GOT3 (cell line): Measurements from ENCODE around the gene ICAM2.
"Not testable (repeated sequence)": the region's sequence is repeated elsewhere in the genome, so short reads cannot be mapped to it uniquely, and the experiment has no call there.

Source experiments
- DNase-seq: peaks from one replicate; lab custom pipeline; 2025; ENCODE audit warnings: mixed read lengths; lab: John Stamatoyannopoulos, UW

Gene ICAM2

DNA sequence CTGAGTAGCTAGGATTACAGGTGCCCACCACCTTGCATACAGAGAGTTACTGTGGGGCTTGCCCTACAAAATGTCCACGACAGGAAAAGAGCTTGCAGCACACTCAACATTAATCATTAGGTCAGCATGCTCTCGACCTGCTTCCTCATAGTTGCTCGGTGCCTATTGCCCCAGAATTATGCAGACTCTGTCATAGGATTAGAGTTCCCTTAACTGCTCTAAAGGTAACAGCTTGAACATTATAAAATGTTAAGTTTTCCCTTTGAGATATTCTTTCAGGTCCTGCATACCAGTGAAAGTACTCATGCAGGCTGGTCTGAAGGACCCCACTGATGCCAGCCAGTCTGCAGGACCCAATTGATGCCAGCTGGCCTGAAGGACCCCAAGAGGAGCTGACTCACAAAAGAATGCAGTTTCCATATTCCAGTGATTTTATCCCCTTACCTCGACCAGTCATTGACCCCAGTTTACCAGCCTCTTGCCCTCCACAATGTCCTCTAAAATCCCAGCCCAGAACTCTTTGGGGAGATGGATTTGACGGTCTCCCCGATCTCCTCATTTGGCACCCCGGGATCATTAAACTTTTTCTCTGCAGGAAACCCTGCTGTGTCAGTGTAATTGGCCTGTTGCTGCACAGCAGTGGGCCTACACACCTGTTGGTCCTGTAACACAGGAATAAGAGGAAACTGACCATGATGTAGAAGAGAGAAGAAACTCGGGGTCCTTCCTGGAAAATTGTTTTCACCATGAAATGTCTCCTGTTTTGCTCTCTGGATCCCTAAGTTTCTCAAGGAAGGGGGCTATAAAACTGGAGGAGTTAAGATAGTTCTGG, 10.6 kb downstream of the ICAM2 start:
- no peak for DNase-seq

DNA sequence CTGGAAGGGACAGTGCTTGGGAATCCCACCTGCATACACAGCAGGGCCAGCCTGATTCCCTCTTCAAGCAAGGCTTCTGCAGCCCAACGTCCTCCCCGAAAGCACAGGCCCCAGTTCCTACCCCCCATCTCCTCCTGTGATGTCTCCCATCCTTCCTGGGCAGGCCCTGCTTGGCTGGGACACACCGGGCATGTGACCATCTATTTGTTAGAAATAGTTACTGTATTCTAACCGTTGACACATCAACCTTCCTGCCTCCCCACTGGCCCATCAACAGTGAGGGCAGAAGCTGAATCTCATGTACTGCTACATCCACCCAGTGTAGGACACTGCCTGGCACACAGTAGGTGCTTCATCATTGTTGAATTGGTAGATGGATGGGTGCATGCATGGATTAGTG, 11.6 kb downstream of the ICAM2 start:
- no peak for DNase-seq

DNA sequence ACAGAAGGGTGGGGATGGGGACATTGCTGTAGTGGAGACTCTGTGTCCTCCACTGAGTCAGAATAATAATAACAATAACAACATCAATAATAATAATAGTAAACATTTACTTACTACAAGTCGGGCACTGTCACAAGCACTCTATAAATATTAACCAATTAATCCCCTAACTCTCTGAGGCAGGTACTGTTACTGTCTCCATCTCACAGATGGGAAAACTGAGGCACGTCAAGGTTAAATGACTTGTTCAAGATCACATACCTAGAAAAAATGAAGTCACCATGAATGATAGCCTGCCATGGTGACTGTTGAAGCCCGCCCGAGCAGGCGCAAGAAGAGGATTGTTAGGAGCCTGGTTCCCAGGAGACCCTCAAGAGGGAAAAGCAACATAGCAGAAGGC, 12.1 kb downstream of the ICAM2 start:
- DNase-seq, result no peak

DNA sequence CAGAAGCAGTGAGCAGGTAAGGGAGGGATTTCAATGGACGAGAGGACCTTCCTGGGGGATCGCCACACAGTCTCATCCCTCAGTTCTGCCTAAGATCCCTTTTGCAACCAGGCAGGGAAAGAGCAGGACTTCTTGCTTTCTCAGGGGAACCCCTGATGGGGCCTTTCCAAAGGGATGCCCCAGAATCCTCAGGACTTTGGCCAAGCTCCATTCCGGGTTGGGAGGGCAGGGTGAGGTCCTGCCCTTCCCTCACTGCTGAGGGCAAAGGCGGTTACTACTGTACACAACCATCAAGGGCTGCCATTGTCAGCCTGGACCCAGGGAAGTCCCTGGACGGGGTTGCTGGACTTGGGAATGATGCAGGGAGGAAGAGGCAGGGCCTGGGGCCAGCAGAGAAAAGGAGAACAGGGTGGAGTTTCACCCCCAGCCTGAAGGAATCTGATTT, 12.6 kb downstream of the ICAM2 start:
- DNase-seq, result no peak

DNA sequence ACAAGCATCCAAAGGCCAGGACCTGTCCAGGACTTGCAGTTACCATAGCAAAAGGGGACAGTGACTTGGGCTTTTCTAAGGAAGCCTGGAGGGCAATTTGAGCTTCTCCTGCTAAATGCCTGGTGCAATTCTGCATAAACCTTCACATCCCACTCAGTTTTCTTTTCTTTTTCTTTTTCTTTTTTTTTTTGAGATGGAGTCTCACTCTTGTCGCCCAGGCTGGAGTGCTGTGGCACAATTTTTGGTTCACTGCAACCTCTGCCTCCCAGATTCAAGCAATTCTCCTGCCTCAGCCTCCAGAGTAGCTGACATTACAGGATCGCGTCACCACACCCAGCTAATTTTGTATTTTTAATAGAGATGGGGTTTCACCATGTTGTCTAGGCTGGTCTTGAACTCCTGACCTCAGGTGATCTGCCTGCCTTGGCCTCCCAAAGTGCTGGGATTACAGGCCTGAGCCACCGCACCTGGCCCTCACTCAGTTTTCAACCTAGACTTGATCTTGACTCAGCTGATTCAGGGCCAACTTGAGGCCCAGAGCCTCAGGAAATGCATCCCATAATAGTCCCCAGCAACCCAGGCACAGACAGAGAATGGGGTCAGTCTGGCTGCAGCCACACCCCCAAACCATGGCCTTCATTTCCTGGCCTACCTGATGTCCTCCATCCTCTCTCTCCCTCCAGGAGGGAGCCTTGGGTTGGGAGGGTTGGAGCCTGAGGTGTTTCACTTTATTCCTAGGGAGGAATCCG, 13.2 kb downstream of the ICAM2 start:
- DNase-seq, result not testable (repeated sequence)

DNA sequence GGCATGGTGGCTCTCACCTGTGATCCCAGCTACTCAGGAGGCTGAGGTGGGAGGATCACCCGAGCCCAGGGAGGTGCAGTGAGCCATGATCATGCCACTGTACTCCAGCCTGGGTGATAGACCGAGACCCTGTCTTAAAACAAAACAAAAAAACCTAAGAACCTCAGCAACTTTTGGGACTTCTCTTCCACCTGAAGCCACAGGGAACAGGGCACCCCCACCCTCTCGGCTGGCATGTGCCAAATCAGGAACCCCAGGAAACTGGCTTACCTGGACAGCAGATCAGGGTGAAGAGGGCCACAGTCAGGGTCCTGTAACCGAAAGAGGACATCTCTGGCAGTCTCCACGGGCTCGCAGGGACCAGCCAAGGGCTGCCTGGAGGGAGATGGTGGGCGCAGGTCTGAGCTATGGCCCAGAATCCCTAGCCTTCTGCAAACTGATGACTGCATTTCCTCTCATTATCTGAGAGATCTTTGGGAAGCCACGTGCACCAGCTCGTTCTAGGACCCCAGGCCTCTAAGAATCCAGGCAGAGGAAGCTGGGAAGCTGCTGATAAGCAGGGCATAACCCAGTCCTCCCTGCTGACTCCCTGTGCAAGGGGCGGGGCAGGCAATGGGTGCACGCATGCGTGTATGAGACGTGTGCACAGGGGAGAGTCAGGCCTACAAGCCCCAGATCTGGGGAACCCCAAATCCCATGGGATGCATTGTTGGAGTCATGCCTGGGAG, 13.9 kb downstream of the ICAM2 start:
- no peak for DNase-seq

DNA sequence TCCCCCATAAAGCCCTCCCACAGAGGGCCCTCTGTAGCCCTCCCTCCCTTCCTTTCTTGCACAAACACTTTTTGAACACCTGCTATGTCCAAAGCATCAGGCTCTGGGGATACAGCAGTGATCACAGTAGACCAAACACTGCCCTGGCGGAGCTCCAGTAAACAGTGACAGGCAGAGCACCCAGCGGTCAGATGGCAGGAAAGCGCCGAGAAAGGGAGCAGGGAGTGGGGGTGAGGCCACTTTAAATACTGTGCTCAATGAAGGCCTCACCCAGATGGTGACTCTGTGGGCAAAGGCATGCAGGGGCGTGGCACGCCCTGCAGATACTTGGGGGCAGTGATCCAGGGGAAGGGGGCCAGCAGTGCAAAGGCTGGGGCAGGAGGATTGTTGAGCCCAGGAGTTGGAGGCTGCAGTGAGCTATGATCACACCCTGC, 14.7 kb downstream of the ICAM2 start:
- no peak for DNase-seq

DNA sequence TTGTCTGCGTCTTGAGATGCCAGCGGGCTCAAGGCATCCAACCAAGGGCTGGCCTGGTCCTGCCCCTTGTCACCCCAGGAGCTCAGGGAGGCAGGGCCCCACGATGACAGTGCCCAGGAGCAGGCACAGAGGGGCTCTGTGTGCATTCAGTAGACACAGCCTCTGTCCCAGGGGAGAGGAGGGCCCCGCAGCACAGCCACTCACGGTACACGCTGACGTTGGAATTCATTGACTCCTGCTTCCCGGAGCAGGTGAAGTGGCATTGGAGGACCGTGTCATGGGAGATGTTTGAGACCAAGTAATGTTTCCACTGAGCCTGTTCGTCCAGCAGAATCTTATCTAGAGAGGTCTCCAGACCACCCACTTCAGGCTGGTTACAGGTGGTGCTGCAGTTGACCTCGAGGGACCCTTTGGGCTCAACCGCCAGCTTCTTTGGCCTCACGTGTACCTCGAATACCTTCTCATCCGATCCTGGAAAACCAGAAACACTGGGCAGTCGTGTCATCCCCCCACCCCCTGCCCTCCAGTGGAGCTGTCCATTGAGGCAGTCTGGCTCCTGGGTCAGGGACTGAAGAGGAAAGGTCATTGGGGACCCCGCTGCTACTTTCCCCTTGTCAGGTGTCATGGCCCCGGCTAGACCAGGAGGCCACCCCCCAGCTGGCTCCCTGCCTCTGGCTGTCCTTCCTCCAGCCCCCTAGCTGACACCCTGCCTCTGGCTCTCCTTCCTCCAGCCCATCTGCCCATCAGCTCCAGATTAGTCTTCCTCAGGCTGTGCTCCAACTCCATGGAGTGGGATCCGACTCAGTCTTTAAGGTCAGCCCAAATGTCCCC, 15.3 kb downstream of the ICAM2 start:
- DNase-seq, result no peak

DNA sequence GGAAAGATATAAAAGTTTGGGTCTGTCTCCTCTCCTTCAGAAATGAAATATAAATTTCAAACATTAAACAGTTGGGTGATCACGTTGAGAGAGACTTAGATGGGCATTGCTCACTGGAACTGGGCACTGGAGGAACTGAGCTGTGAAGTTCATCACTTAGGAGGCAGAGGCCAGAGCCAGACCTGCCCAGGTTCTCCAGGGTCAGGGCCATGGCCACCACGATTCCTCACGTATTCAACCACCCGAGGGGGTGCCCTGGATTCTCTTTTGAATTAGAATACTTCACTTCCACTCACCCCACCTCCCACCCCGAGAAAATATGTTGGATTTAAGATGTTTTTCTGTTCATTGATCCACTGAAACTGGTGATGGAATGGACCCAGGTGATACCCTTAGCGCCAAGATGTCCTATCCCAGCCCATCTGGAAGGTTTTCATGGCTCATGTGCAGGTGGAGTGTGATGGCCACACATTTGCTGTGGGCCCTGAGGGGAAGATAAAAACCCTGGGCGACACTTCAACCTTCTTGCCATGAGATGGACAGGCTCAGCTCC, 16.1 kb downstream of the ICAM2 start:
- DNase-seq, result no peak

DNA sequence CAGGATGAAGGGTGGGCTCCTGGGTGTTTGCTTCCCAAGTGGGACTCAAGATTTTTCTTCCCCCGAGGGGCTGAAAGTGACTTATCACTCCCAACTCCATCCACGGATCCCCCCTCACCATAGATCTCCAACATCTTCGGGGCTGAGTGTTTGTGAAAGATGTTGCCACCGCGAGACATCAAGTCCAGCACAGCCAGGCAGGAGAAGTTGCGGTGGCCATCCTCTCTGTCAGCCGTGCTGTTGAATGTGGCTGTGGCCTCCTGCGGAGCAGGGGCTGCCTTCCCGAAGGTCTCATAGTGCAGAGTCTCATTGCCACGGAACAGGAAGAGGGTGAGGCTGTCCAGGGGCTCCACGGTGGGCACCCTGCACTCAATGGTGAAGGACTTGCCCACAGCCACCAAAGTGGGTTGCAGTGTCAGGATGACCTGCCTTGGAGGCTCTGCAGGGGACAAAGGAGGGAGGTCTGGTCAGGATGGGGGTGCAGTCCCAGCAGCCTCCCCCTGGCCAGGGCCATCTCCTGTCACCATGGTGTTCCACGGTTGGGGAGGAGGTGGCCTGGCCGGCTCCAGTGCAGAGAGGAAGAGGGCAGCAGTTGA, 16.8 kb downstream of the ICAM2 start:
- no peak for DNase-seq

DNA sequence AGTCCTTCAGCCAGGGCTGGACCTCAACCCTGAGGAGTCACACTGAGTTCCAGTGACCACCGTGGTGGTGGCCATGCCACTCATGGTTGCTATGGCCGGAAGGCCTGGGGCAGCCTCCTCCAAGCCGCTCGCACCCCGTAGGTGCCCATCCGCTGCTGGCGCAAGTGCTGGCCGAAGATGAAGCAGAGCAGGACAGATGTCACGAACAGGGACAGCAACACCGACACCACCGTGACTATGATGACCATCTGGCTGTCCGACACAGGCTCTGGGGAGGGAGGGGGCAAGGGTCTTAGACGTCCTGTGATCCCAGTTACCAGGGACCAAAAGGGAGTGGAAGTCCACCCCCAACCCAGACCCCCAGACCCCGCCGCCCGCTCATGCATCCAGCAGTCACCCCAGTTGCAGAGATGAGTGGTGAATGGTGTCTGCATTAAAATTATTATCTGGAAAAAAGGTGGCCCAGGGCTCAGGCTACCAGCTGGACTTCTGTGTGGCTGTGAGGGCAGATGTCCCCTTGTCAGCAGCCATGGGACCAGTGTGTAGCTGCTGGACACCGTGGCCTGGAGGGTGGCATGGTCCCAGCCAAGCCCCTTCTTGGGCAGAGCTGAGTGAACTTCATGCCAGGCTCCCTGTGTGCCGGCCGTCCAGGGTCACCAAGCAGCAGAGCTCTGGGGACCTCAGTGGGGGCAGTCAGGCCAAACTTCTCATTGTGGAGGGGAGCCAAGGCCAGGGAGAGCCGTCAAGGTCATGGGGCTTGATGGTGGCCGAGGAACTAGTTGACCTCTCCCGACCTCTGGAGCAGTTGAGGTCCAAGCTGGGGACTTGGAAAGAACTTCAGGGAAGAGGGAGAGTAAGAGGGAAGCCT, 17.5 kb downstream of the ICAM2 start:
- no peak for DNase-seq

DNA sequence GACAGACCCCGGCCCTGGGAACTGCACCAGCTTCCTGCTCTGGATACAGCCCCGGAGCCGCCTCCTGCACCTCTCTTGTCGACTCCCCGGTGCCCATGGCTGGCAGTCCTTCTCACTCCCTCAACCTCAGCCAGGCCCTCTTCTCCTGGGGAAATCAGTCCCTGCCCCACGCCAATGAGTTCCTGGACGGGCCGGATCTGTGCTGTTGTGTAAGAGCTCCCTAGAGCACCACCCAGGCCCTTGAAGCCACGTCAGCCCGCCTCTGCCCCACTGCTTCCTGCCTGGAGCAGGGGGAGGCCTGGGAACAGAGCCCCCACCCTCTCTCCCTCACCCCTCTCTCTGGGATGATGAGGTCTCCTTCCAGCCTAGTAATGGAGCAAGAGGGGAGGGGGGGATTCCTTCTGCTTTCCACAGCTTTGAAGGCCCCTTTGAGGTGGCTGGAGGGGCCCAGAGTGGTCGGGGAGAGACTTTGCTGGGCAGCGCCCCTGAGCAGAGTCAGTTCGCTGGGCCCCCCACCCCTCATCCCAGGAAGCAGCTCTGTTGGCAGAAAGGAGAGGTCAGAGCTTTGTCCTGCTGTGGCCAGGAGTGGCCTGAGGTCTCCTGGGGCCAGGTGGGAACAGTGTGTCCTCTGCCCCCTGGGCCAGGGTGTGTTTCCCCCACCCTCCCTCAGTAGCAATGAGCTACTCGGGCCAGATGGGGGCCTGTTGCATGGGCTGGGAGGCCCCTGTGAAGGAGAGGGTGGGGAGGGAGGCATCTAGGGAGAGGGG, 18.5 kb downstream of the ICAM2 start:
- DNase-seq, result no peak

DNA sequence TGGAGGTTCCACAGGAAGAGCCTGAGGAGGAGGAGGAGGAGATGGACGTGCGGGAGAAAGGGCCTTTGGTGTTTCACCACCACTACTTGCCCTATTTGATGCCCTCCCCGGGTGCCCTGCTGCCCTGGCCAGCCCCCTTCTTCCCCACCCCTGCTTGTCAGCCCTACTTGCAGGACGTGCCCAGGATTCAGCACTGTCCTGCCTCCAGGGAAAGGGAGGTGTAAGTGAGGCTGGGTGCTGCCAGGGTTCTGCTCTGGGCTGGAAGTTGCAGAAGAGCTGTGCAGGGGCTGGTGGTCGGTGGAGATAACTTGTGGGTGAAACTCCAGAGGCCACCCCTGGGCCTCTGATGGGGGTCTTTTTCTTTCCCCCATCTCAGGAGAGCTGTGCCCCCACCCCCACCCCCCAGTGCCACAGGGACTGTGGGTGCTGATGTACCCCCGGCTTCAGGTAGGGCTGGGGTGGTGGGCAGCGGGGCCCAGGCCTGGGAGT, 19.3 kb downstream of the ICAM2 start:
- DNase-seq, result no peak

DNA sequence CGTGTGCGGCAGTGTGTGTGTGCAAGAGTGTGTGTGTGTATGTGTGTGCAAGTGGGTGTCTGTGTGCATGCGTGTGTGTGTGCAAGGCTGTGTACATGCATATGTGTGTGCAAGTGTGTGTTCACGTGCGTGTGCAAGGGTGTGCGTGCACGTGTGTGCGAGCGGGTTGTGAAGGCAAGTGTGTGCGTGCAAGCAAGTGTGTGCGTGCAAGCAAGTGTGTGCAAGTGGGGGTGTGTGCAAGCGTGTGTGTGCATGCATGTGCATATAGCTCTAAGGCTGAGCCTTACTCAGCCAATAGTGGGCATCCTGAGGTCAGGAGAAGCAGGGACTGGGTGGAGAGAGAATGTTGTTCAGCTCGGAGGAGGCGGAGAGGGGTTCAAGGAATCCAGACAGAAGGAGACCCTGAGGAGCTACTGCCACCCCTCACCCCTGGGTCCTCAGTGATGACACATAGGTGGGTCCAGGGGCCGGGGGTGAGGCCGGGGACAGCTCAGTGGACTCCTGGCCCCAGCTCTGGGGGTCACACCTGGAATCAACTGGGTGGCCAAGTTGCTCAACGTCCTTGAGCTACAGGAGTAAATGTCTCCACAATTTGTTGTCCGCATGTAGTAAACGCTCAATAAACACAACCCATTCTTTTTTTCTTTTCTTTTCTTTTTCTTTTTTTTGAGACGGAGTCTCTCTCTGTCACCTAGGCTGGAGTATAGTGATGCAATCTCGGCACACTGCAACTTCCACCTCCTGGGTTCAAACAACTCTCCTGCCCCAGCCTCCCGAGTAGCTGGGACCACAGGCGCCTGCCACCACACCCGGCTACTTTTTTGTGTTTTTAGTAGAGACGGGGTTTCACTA, 20.5 kb downstream of the ICAM2 start:
- DNase-seq, result no peak

DNA sequence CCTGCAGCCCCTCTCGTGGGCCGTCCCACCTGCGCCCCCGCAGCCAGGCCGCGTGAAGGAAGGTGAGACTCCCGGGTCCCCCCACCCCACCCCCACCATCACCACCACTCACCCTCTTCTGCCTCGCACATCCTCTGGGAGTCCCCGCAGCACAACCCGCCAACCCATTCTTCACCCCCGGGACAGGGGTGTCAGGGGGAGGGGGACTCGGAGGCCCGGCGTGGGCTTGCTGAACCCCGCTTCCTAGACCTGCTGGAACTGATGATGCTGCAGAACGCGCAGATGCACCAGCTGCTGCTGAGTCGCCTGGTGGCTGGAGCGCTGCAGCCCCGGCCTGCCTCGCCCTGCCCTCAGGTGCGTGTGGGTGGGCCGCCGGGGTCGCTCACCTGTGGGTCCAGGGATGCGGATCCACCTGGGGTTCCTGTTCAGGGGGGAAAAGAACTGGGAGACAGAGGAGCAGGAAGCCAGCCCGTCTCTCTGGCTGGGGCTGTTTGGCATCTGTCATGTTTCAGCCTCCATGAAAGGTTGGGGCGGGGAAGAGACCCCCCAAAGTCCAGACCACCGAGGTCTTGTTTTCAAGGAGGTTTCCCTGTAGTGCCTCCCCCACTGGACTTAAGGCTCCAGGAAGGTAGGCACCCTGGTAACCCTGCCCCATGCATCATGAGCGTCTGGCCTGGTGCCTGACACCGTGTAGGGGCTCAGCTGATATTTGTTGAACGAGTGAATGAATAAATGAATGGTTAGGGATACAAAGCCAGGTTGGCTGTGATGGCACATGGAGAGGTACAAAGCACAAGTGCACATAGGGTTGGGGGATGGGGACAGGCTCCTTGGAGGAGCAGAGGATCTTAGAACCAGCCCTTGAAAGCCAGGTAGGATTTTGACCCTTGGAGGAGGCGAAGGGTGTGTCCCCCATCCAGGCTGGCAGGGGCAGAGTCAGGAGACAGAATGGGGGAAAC, 21.4 kb downstream of the ICAM2 start:
- DNase-seq, result no peak

DNA sequence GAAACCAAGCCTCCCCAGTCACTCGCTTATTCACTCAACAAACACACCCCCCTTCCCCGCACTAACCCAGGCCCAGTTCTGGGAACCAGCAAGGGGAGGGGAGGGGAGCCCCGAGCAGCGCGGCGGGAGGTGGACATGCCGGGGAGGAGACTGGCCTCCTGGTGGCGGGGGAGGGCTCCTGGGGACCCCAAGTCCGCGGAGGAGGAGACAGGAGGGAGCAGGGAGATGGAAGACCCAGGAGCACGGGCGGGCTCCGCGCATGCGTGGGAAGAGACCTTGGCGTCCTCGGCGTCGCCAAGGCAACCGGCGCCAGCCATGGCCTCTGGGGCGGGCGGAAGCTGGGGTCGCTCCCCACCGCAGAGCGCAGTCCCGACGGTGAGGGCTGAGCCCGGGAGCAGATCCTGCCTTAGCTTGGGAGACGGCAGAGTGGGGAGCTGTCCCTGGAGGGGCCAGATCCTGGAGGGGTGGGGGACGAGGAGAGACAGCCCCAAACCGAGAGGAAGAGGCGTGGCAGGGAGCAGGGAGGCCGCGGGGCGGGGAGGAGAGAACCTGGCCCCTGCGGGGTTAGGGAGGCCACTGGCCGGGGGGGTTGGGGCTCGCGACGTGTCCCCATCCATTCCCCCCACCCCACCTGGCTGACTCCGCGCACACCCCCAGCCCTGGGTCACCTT, 22.2 kb downstream of the ICAM2 start, which contains the start of gene PRR29:
Gene PRR29, plus strand, starts transcription at position 302 of the 671 bp plus-strand sequence. Its CDS starts 14 bp downstream, at position 316.
- no peak for DNase-seq
